ENCODE data around the gene FCHSD2. TPM values are rescaled to one million over a fixed set of nuclear protein-coding genes. Genes with fewer than 3 reads are reported as not detected.
A peak's percentile ranks its signal among the peaks of the same experiment; 100 is the strongest.

FCHSD2 gene
- total RNA-seq, 2 donors from 2014 or later: 56.5 to 75.3 TPM

- DNase-seq (ENCODE audit: low spot score) (no peak), ATAC-seq (ENCODE audit: insufficient number of reproducible peaks, low FRiP score, low read depth) (no peak)
- Histone ChIP-seq H3K4me3 (no peak overlapping the region), H3K27ac (peak overlapping the region; percentile 2 to 21), H3K4me1 (ENCODE audit: control insufficient read depth in 1 of 2, low read depth in 2 of 2) (peaks cover 22 to 55% of the 10 kb centered on the region in 2 donors), H3K27me3 (replicated peaks; ENCODE audit: insufficient read depth) (no peaks in the 10 kb centered on the region), H3K36me3 (peaks cover 29% of the 10 kb centered on the region), H3K9me3 (no peaks in the 10 kb centered on the region)
- no peak for TF ChIP-seq CTCF (IDR thresholded peaks at IDR 0.05)
Observed at GRCh38 chr11:72838691-72839305, 303.3 kb downstream of the FCHSD2 start.

- Histone ChIP-seq H3K36me3 (peaks cover 21% of the 10 kb centered on the region), H3K4me1 (ENCODE audit: control insufficient read depth in 1 of 2, low read depth in 2 of 2) (peaks cover 32 to 81% of the 10 kb centered on the region in 2 donors), H3K27ac (peak overlapping the region; percentile 98 to 99), H3K27me3 (replicated peaks; ENCODE audit: insufficient read depth) (no peaks in the 10 kb centered on the region), H3K4me3 (no peak overlapping the region), H3K9me3 (no peaks in the 10 kb centered on the region)
- ATAC-seq (ENCODE audit: insufficient number of reproducible peaks, low FRiP score, low read depth): peak; percentile 9
- TF ChIP-seq CTCF (IDR thresholded peaks at IDR 0.05): no peak
- DNase-seq (ENCODE audit: low spot score): no peak
Observed at GRCh38 chr11:72836111-72836510, 306.0 kb downstream of the FCHSD2 start.

- ATAC-seq (ENCODE audit: insufficient number of reproducible peaks, low FRiP score, low read depth) (peak; percentile 38), DNase-seq (ENCODE audit: low spot score) (no peak)
- Histone ChIP-seq H3K27me3 (replicated peaks; ENCODE audit: insufficient read depth) (no peaks in the 10 kb centered on the region), H3K36me3 (peaks cover 13% of the 10 kb centered on the region), H3K4me3 (no peak overlapping the region), H3K4me1 (ENCODE audit: control insufficient read depth in 1 of 2, low read depth in 2 of 2) (peaks cover 32 to 84% of the 10 kb centered on the region in 2 donors), H3K9me3 (no peaks in the 10 kb centered on the region), H3K27ac (peak overlapping the region; percentile 98 to 99)
- no peak for TF ChIP-seq CTCF (IDR thresholded peaks at IDR 0.05)
Observed at GRCh38 chr11:72834905-72835304, 307.2 kb downstream of the FCHSD2 start.

- TF ChIP-seq CTCF (IDR thresholded peaks at IDR 0.05): no peak
- no peaks in the 10 kb centered on the region for H3K27me3 ChIP-seq (replicated peaks; ENCODE audit: insufficient read depth)
- peaks cover 13% of the 10 kb centered on the region for H3K36me3 ChIP-seq
- H3K27ac ChIP-seq: peak overlapping the region; percentile 98 to 99
- no peaks in the 10 kb centered on the region for H3K9me3 ChIP-seq
- peaks cover 32 to 79% of the 10 kb centered on the region in 2 donors for H3K4me1 ChIP-seq (ENCODE audit: control insufficient read depth in 1 of 2, low read depth in 2 of 2)
- peak; percentile 23 for ATAC-seq (ENCODE audit: insufficient number of reproducible peaks, low FRiP score, low read depth)
- DNase-seq (ENCODE audit: low spot score): no peak
- H3K4me3 ChIP-seq: peak overlapping the region; percentile 18
Observed at GRCh38 chr11:72833811-72834493, 308.2 kb downstream of the FCHSD2 start.

GRCh38 chr11:72833083-72833733 lies 308.9 kb downstream of the FCHSD2 start:
- Histone ChIP-seq H3K4me1 (ENCODE audit: control insufficient read depth in 1 of 2, low read depth in 2 of 2) (peaks cover 32 to 72% of the 10 kb centered on the region in 2 donors), H3K4me3 (no peak overlapping the region), H3K27me3 (replicated peaks; ENCODE audit: insufficient read depth) (no peaks in the 10 kb centered on the region), H3K27ac (peak overlapping the region; percentile 98 to 99), H3K9me3 (no peaks in the 10 kb centered on the region), H3K36me3 (peaks cover 12% of the 10 kb centered on the region)
- DNase-seq (ENCODE audit: low spot score): no peak
- ATAC-seq (ENCODE audit: insufficient number of reproducible peaks, low FRiP score, low read depth): no peak
- TF ChIP-seq CTCF (IDR thresholded peaks at IDR 0.05): no peak

Data from thoracic aorta (tissue), 2 donors.